OCI-LY3 (cell line): ENCODE measurements around the gene ADGRL4.

Experiments used
- H2AFZ ChIP-seq: fragments of 200-600, 300-600 bp; shearing (Covaris generic); 2 replicates; pipeline ENCODE4 v1.6.0; 2014; ENCODE audit warnings: antibody characterized with exemption, low read depth, low read length
- H3K27ac ChIP-seq: fragments of 200-600, 300-600 bp; sonication (generic); 2 replicates; pipeline ENCODE4 v1.5.1; 2014; ENCODE audit warnings: mild to moderate bottlenecking, low read length, moderate library complexity, mixed read lengths
- H3K27me3 ChIP-seq: fragments of 200-600, 300-600 bp; sonication (generic); 2 replicates; pipeline ENCODE4 v1.6.1; 2014; ENCODE audit warnings: low read depth, low read length, mixed read lengths
- H3K36me3 ChIP-seq: fragments of 200-600, 300-600 bp; sonication (generic); replicated peaks from 2 replicates; pipeline ENCODE3; 2014; ENCODE audit warnings: low read depth, low read length, mixed read lengths
- H3K4me1 ChIP-seq: fragments of 300-600, 200-600 bp; sonication (generic); 2 replicates; pipeline ENCODE4 v1.6.1; 2014; ENCODE audit warnings: low read length, mixed read lengths
- H3K4me2 ChIP-seq: fragments of 200-600, 300-600 bp; sonication (generic); 2 replicates; pipeline ENCODE4 v1.6.1; 2014; ENCODE audit warnings: low read length, mixed read lengths
- H3K4me3 ChIP-seq: fragments of 300-600, 200-600 bp; sonication (generic); 2 replicates; pipeline ENCODE4 v1.5.1; 2014; ENCODE audit warnings: antibody characterized with exemption, mild to moderate bottlenecking, low read length, moderate library complexity
- H3K79me2 ChIP-seq: fragments of 300-600, 200-600 bp; shearing (Covaris generic); 2 replicates; pipeline ENCODE4 v1.6.1; 2014; ENCODE audit warnings: mild to moderate bottlenecking, low read length, mixed read lengths
- H3K9ac ChIP-seq: fragments of 300-600, 200-600 bp; shearing (Covaris generic); 2 replicates; pipeline ENCODE4 v1.6.0; 2014; ENCODE audit warnings: mild to moderate bottlenecking, low read length, moderate library complexity
- H3K9me3 ChIP-seq: fragments of 200-600, 300-600 bp; shearing (Covaris generic); 2 replicates; pipeline ENCODE4 v1.6.1; 2014; ENCODE audit warnings: low read length, mixed read lengths; ENCODE audit not compliant: insufficient read depth
- H4K20me1 ChIP-seq: fragments of 200-600, 300-600 bp; sonication (generic); 2 replicates; pipeline ENCODE4 v1.6.1; 2016; ENCODE audit warnings: low read length, mixed read lengths; ENCODE audit not compliant: insufficient read depth
- CTCF ChIP-seq: fragments of 200-600, 300-600 bp; sonication (generic); IDR thresholded peaks from 2 replicates; pipeline ENCODE4 v1.5.1; 2014; ENCODE audit warnings: antibody characterized with exemption, low read length, low read depth
- EZH2phosphoT487 ChIP-seq: fragments of 200-600 bp; shearing (Covaris generic); IDR thresholded peaks from 2 replicates; pipeline ENCODE4 v1.6.1; 2018; ENCODE audit warnings: antibody characterized with exemption, mixed run types, low read depth

Gene ADGRL4

GRCh38 chr1:79005945-79006344 is 585 bp downstream of the ADGRL4 start:
- TF ChIP-seq EZH2phosphoT487, result no peak
- no peak for TF ChIP-seq CTCF
- Histone ChIP-seq H3K9me3 (no peaks in the 10 kb centered on the region), H2AFZ (no peak overlapping the region), H3K36me3 (no peaks in the 10 kb centered on the region), H4K20me1 (no peaks in the 10 kb centered on the region), H3K4me1 (no peaks in the 10 kb centered on the region), H3K27me3 (no peaks in the 10 kb centered on the region), H3K4me3 (no peak overlapping the region), H3K79me2 (no peaks in the 10 kb centered on the region), H3K9ac (no peak overlapping the region), H3K4me2 (no peak overlapping the region), H3K27ac (no peak overlapping the region)

GRCh38 chr1:79004916-79005315 is 1.6 kb downstream of the ADGRL4 start:
- H3K9me3 ChIP-seq, result no peaks in the 10 kb centered on the region
- no peaks in the 10 kb centered on the region for H3K27me3 ChIP-seq
- H3K27ac ChIP-seq, result no peak overlapping the region
- no peak overlapping the region for H3K4me3 ChIP-seq
- no peaks in the 10 kb centered on the region for H3K4me1 ChIP-seq
- H3K36me3 ChIP-seq, result no peaks in the 10 kb centered on the region
- H3K9ac ChIP-seq, result no peak overlapping the region
- H2AFZ ChIP-seq, result no peak overlapping the region
- no peaks in the 10 kb centered on the region for H4K20me1 ChIP-seq
- TF ChIP-seq CTCF (no peak), EZH2phosphoT487 (no peak)
- no peaks in the 10 kb centered on the region for H3K79me2 ChIP-seq
- no peak overlapping the region for H3K4me2 ChIP-seq

- no peaks in the 10 kb centered on the region for H3K9me3 ChIP-seq
- no peaks in the 10 kb centered on the region for H4K20me1 ChIP-seq
- H3K27ac ChIP-seq, result no peak overlapping the region
- no peaks in the 10 kb centered on the region for H3K27me3 ChIP-seq
- no peak overlapping the region for H2AFZ ChIP-seq
- H3K9ac ChIP-seq, result no peak overlapping the region
- H3K4me3 ChIP-seq, result no peak overlapping the region
- H3K4me1 ChIP-seq, result no peaks in the 10 kb centered on the region
- no peak overlapping the region for H3K4me2 ChIP-seq
- no peaks in the 10 kb centered on the region for H3K36me3 ChIP-seq
- no peaks in the 10 kb centered on the region for H3K79me2 ChIP-seq
- TF ChIP-seq CTCF (no peak), EZH2phosphoT487 (no peak)
These were observed 9.7 kb downstream of the ADGRL4 start for GRCh38 chr1:78996791-78997190.

- no peak overlapping the region for H3K4me3 ChIP-seq
- H3K36me3 ChIP-seq, result no peaks in the 10 kb centered on the region
- no peak overlapping the region for H2AFZ ChIP-seq
- no peaks in the 10 kb centered on the region for H3K79me2 ChIP-seq
- no peaks in the 10 kb centered on the region for H3K9me3 ChIP-seq
- H3K27ac ChIP-seq, result no peak overlapping the region
- TF ChIP-seq CTCF (no peak), EZH2phosphoT487 (no peak)
- peaks cover 17% of the 10 kb centered on the region for H3K4me1 ChIP-seq
- H4K20me1 ChIP-seq, result no peaks in the 10 kb centered on the region
- H3K4me2 ChIP-seq, result no peak overlapping the region
- no peak overlapping the region for H3K9ac ChIP-seq
- H3K27me3 ChIP-seq, result no peaks in the 10 kb centered on the region
These were observed 19.5 kb downstream of the ADGRL4 start for GRCh38 chr1:78987042-78987441.
